GM12872 (cell line): ENCODE results near the gene PEPD.
A peak's percentile ranks its signal among the peaks of the same experiment; 100 is the strongest.

Experiments
- TF ChIP-seq, protein P1 (sequence below): IDR thresholded peaks from 3 replicates; pipeline ENCODE4 v1.5.1; 2011; ENCODE audit warnings: low read depth, mild to moderate bottlenecking, low read length, moderate library complexity; ENCODE audit not compliant: insufficient read depth

The PEPD gene

DNA sequence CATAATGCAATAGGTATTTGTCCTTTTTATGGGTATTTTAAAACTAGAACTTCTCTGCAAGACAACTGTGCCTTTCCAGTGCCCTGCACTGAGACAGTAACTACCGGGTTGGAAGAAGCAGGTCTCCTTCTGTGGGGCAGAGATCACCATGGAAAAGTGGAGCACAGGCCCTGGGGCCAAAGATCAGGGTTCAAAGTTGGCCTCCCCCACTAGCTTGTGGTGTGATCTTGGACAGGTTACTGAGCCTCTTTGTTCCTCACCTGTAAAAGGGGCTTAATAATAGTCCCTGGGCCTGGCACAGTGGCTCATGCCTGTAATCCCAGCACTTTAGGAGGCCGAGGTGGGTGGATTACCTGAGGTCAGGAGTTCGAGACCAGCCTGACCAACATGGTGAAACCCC lies 79.8 kb downstream of the PEPD start:
- TF ChIP-seq, protein P1, sequence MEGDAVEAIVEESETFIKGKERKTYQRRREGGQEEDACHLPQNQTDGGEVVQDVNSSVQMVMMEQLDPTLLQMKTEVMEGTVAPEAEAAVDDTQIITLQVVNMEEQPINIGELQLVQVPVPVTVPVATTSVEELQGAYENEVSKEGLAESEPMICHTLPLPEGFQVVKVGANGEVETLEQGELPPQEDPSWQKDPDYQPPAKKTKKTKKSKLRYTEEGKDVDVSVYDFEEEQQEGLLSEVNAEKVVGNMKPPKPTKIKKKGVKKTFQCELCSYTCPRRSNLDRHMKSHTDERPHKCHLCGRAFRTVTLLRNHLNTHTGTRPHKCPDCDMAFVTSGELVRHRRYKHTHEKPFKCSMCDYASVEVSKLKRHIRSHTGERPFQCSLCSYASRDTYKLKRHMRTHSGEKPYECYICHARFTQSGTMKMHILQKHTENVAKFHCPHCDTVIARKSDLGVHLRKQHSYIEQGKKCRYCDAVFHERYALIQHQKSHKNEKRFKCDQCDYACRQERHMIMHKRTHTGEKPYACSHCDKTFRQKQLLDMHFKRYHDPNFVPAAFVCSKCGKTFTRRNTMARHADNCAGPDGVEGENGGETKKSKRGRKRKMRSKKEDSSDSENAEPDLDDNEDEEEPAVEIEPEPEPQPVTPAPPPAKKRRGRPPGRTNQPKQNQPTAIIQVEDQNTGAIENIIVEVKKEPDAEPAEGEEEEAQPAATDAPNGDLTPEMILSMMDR: no peak

DNA sequence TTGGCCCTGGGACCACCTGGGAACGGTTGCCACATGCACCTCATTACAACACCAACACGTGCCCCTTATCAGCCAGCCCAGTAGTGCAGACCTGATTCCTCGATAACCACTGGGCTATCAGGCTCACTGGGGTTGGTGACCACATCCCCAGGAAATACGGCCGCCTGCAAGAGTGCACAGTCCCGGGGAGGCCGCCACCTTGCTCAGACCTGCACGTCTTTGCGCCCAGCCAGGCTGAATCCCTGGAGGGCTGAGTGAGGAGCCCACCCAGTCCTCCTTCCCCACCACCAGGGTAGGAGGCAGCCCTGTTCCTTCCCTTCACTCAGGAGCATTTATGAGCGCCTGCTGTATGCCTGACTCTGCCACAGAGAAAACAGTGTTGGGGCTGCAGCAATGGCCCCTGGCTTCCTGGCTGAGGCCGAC lies 80.3 kb downstream of the PEPD start:
- TF ChIP-seq, protein P1: no peak

- TF ChIP-seq, protein P1: no peak
Measured at GRCh38 chr19:33440682-33441081, 80.9 kb downstream of the PEPD start.

DNA sequence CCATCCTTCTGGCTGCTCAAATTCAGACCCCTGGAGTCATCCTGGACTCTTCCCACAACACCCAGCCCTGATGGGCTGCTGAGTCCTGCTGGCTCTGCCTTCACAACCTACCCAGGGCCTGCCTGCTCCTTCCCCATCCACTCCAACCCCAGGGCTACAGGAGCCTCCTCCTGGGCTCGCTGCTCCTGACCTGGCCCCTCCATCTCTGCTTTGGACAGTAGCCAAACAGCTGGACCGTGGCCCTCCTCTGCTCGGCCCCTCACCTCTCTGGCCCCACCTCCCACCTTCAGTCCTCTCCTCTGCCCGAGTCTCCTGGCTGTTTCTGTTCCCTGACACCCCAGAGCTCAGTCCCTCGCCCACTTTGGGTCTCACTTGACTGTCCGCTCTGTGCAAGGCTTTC lies 81.3 kb downstream of the PEPD start:
- TF ChIP-seq, protein P1: no peak

- TF ChIP-seq, protein P1: no peak
Measured at GRCh38 chr19:33438987-33439781, 82.4 kb downstream of the PEPD start.

DNA sequence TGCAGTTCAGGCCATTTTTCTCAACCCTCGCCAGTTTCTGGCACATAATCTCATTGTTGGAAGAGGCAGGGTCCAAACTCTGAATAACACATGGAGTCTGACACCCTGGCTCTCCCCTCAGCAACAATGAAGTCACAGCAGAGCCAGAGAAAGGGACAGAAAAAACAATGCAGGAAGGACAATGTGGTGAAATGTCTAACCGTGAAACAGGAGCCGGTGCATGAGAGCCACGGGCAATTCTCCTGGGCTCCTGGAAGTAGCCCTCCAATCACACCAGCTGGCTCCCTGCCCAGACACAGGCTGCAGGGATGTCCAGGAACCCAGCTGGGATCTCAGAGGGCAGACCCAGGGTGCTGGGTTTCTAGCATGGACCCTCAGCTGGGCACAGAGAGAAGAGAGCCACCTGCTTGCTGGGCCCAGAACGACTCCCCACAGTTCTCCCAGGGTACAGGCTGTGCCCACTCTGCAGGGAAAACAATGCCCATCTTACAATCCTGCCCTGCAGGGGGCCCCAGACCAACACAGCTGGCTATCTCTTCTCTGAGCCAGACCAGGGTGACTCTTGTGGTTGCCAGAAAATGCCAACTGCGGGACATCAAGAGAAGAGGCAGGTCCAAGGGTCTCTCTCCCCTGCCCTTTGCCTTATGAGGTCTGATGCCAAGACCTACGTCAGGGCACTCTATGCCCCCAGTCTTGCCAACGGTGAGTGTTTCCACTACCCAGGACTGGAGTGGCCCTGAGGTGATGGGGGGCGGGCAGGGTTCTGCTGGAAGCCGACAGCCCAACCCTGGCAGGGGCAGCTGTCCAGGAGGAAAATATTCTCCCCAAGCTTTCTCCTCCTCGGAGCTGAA lies 83.5 kb downstream of the PEPD start:
- TF ChIP-seq, protein P1: 0 out of 3 replicates have a peak, but pooled peaks have one; percentile 6

DNA sequence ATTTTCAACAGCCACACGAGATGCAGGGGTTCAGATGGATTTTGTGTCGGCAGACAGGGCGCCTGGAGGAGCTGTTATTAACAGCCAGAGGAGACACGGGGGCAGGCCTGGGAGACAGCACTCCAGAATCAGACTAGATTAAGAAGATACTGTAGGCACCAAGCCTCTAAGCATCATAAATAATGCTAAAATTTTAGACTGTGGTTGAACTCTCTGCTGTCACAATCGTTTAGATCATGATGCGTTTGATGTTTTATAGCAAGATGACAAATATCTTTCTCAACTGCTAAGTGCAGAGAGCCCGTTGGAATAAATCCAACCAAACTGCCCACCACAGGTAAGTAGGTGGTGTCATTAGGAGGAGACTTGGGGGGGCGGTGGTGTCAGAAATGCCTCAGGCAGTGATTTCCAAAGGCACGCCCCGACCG lies 84.2 kb downstream of the PEPD start:
- TF ChIP-seq, protein P1: no peak
